Measurements from ENCODE around the gene THRA.

Gene THRA

GRCh38 chr17:40092581-40092980, 29.8 kb downstream of the THRA start:
- no peak overlapping the region for H3K9ac ChIP-seq (ENCODE audit: low read length)
- H3K27ac ChIP-seq (ENCODE audit: low read depth, low read length) = peak overlapping the region; percentile 70
- no peak overlapping the region for H3K4me3 ChIP-seq (ENCODE audit: low read depth in 1 of 2, low read length in 2 of 2)
- peaks cover 71% of the 10 kb centered on the region for H3K36me3 ChIP-seq (ENCODE audit: insufficient read depth, low read length)
- peaks cover 88% of the 10 kb centered on the region for H3K4me1 ChIP-seq (ENCODE audit: insufficient read depth, low read length)
- H3K27me3 ChIP-seq (ENCODE audit: control insufficient read depth in 1 of 2, insufficient read depth in 2 of 2, low read length in 2 of 2) = no peaks in the 10 kb centered on the region
- no peaks in the 10 kb centered on the region for H3K9me3 ChIP-seq (ENCODE audit: low read length)

DNA sequence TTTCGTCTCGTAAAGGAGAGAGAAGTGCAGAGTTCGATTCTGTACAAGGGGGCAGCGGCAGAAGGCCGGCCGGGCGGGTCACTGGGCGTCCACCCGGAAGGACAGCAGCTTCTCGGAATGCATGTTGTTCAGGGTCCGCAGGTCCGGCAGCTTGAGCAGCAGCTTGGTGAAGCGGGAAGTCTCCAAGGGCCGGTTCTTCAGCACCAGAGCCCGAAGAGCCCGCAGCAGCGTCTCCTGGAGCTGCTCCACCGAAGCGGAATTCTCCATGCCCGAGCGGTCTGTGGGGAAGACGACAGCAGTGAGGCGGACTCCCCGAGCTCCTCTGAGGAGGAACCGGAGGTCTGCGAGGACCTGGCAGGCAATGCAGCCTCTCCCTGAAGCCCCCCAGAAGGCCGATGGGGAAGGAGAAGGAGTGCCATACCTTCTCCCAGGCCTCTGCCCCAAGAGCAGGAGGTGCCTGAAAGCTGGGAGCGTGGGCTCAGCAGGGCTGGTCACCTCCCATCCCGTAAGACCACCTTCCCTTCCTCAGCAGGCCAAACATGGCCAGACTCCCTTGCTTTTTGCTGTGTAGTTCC, 30.3 kb downstream of the THRA start:
- peak overlapping the region; percentile 70 for H3K27ac ChIP-seq (ENCODE audit: low read depth, low read length)
- peaks cover 71% of the 10 kb centered on the region for H3K36me3 ChIP-seq (ENCODE audit: insufficient read depth, low read length)
- peak overlapping the region; percentile 33 for H3K9ac ChIP-seq (ENCODE audit: low read length)
- no peak overlapping the region for H3K4me3 ChIP-seq (ENCODE audit: low read depth in 1 of 2, low read length in 2 of 2)
- no peaks in the 10 kb centered on the region for H3K9me3 ChIP-seq (ENCODE audit: low read length)
- H3K4me1 ChIP-seq (ENCODE audit: insufficient read depth, low read length) = peaks cover 93% of the 10 kb centered on the region
- H3K27me3 ChIP-seq (ENCODE audit: control insufficient read depth in 1 of 2, insufficient read depth in 2 of 2, low read length in 2 of 2) = no peaks in the 10 kb centered on the region

GRCh38 chr17:40093580-40094201, 30.9 kb downstream of the THRA start:
- H3K4me1 ChIP-seq (ENCODE audit: insufficient read depth, low read length) = peaks cover 94% of the 10 kb centered on the region
- peak overlapping the region; percentile 33 for H3K9ac ChIP-seq (ENCODE audit: low read length)
- H3K36me3 ChIP-seq (ENCODE audit: insufficient read depth, low read length) = peaks cover 71% of the 10 kb centered on the region
- H3K9me3 ChIP-seq (ENCODE audit: low read length) = no peaks in the 10 kb centered on the region
- H3K27me3 ChIP-seq (ENCODE audit: control insufficient read depth in 1 of 2, insufficient read depth in 2 of 2, low read length in 2 of 2) = no peaks in the 10 kb centered on the region
- peak overlapping the region; percentile 70 for H3K27ac ChIP-seq (ENCODE audit: low read depth, low read length)
- no peak overlapping the region for H3K4me3 ChIP-seq (ENCODE audit: low read depth in 1 of 2, low read length in 2 of 2)

- H3K4me1 ChIP-seq (ENCODE audit: insufficient read depth, low read length) = peaks cover 84% of the 10 kb centered on the region
- H3K4me3 ChIP-seq (ENCODE audit: low read depth in 1 of 2, low read length in 2 of 2) = no peak overlapping the region
- H3K27me3 ChIP-seq (ENCODE audit: control insufficient read depth in 1 of 2, insufficient read depth in 2 of 2, low read length in 2 of 2) = no peaks in the 10 kb centered on the region
- peaks cover 62% of the 10 kb centered on the region for H3K36me3 ChIP-seq (ENCODE audit: insufficient read depth, low read length)
- H3K9me3 ChIP-seq (ENCODE audit: low read length) = no peaks in the 10 kb centered on the region
- H3K9ac ChIP-seq (ENCODE audit: low read length) = no peak overlapping the region
- no peak overlapping the region for H3K27ac ChIP-seq (ENCODE audit: low read depth, low read length)
These were observed 32.1 kb downstream of the THRA start for GRCh38 chr17:40094874-40095273.

GRCh38 chr17:40095351-40095943, 32.7 kb downstream of the THRA start:
- Histone ChIP-seq H3K4me3 (ENCODE audit: low read depth in 1 of 2, low read length in 2 of 2) (peak overlapping the region in 1 of 2 donors; percentile 85), H3K9ac (ENCODE audit: low read length) (no peak overlapping the region), H3K27me3 (ENCODE audit: control insufficient read depth in 1 of 2, insufficient read depth in 2 of 2, low read length in 2 of 2) (no peaks in the 10 kb centered on the region), H3K36me3 (ENCODE audit: insufficient read depth, low read length) (peaks cover 62% of the 10 kb centered on the region), H3K27ac (ENCODE audit: low read depth, low read length) (peak overlapping the region; percentile 74), H3K9me3 (ENCODE audit: low read length) (no peaks in the 10 kb centered on the region), H3K4me1 (ENCODE audit: insufficient read depth, low read length) (peaks cover 79% of the 10 kb centered on the region)

DNA sequence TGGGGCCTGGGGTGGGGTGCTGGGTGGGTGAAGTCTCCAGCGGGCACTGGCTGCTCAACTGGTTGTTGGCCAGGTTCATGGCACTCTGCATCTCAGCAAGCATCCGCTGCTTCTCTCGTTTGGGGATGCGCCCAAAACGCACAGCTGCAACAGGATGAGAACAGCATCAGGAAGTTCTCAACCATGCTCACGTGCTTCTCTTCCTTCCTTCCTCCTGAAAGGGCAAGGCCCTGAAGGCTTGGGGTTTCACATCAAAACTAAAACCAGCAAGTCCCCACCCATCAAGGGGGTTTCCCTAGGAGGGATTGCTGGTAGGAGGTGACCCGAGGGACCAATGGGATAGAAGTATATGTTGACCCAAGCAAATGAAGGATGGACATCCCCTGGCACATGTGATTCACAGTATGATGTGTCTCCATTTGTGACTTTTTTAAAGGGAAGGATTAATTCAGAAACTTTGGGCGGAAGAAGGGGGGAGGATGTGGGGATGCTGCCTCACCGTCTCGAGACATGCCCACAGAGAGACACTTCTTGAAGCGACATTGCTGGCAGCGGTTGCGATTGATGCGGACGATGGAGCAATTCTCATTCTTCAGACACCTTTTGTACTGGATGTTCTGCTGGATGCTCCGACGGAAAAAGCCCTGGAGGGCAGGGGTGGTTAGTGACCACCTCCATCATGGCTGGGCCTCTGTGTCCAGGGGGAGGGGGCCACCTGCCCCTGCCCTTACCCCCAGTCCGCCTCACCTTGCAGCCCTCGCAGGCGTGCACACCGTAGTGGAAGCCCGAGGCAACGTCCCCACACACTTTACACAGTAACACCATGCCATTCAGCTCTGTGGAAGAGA, 33.4 kb downstream of the THRA start:
- Histone ChIP-seq H3K27ac (ENCODE audit: low read depth, low read length) (peak overlapping the region; percentile 86), H3K36me3 (ENCODE audit: insufficient read depth, low read length) (peaks cover 62% of the 10 kb centered on the region), H3K9me3 (ENCODE audit: low read length) (no peaks in the 10 kb centered on the region), H3K9ac (ENCODE audit: low read length) (peak overlapping the region; percentile 89), H3K4me3 (ENCODE audit: low read depth in 1 of 2, low read length in 2 of 2) (peak overlapping the region in 1 of 2 donors; percentile 85), H3K4me1 (ENCODE audit: insufficient read depth, low read length) (peaks cover 77% of the 10 kb centered on the region), H3K27me3 (ENCODE audit: control insufficient read depth in 1 of 2, insufficient read depth in 2 of 2, low read length in 2 of 2) (no peaks in the 10 kb centered on the region)

DNA sequence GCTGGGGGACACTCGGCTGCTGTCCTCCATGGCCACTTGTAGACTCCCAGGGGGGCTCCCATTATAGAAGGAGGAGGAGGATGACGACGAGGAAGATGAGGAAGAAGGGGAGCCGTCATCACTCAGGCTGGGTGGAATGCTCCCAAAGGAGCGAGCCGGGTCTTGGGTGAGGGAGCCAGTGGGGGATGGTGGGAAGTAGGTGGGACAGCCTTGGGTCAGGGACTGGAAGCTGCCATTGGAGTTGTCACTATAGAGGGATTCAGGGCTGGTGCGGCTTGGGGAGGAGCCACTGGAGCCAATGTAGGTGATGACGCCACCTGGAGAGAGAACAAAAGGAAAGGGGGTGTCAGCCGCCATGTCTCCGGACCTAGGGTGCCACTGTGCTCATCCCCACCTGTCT, 34.3 kb downstream of the THRA start:
- peaks cover 77% of the 10 kb centered on the region for H3K4me1 ChIP-seq (ENCODE audit: insufficient read depth, low read length)
- H3K9ac ChIP-seq (ENCODE audit: low read length) = peak overlapping the region; percentile 89
- H3K36me3 ChIP-seq (ENCODE audit: insufficient read depth, low read length) = peaks cover 62% of the 10 kb centered on the region

GRCh38 chr17:40097931-40098845, 35.4 kb downstream of the THRA start:
- peak overlapping the region; percentile 86 for H3K27ac ChIP-seq (ENCODE audit: low read depth, low read length)
- peaks cover 75% of the 10 kb centered on the region for H3K4me1 ChIP-seq (ENCODE audit: insufficient read depth, low read length)
- H3K4me3 ChIP-seq (ENCODE audit: low read depth in 1 of 2, low read length in 2 of 2) = peak overlapping the region; percentile 10 to 85
- H3K9me3 ChIP-seq (ENCODE audit: low read length) = no peaks in the 10 kb centered on the region
- peak overlapping the region; percentile 89 for H3K9ac ChIP-seq (ENCODE audit: low read length)
- no peaks in the 10 kb centered on the region for H3K27me3 ChIP-seq (ENCODE audit: control insufficient read depth in 1 of 2, insufficient read depth in 2 of 2, low read length in 2 of 2)
- H3K36me3 ChIP-seq (ENCODE audit: insufficient read depth, low read length) = peaks cover 56% of the 10 kb centered on the region

More for the DNA sequence above, 34.3 kb downstream of the THRA start:
- Histone ChIP-seq H3K4me3 (ENCODE audit: low read depth in 1 of 2, low read length in 2 of 2) (peak overlapping the region in 1 of 2 donors; percentile 85), H3K27me3 (ENCODE audit: control insufficient read depth in 1 of 2, insufficient read depth in 2 of 2, low read length in 2 of 2) (no peaks in the 10 kb centered on the region), H3K9me3 (ENCODE audit: low read length) (no peaks in the 10 kb centered on the region), H3K27ac (ENCODE audit: low read depth, low read length) (peak overlapping the region; percentile 86)

- H3K4me1 ChIP-seq (ENCODE audit: insufficient read depth, low read length) = peaks cover 75% of the 10 kb centered on the region
- H3K4me3 ChIP-seq (ENCODE audit: low read depth in 1 of 2, low read length in 2 of 2) = peak overlapping the region; percentile 75 to 99
These were observed 36.3 kb downstream of the THRA start for GRCh38 chr17:40098846-40099618.

More at GRCh38 chr17:40098846-40099618, 36.3 kb downstream of the THRA start:
- Histone ChIP-seq H3K9me3 (ENCODE audit: low read length) (no peaks in the 10 kb centered on the region), H3K27ac (ENCODE audit: low read depth, low read length) (peak overlapping the region; percentile 97), H3K27me3 (ENCODE audit: control insufficient read depth in 1 of 2, insufficient read depth in 2 of 2, low read length in 2 of 2) (no peaks in the 10 kb centered on the region), H3K36me3 (ENCODE audit: insufficient read depth, low read length) (peaks cover 48% of the 10 kb centered on the region), H3K9ac (ENCODE audit: low read length) (peak overlapping the region; percentile 97)
